GM23248 (cell line): ENCODE results near the gene DNAAF5. TPM values are rescaled to one million over a fixed set of nuclear protein-coding genes. Genes with fewer than 3 reads are reported as not detected.
A peak's percentile ranks its signal among the peaks of the same experiment; 100 is the strongest.

Experiments
- DNase-seq: peaks from one replicate; pipeline ENCODE4 v3.0.0-alpha.2; 2015
- H2AFZ ChIP-seq: fragments of 200-600 bp; sonication (generic); 2 replicates; pipeline ENCODE4 v1.6.1; 2016; ENCODE audit warnings: antibody characterized with exemption
- H3F3A ChIP-seq: fragments of 200-600 bp; sonication (generic); 2 replicates; pipeline ENCODE4 v1.6.1; 2016; ENCODE audit warnings: mild to moderate bottlenecking, antibody characterized with exemption, mixed run types; ENCODE audit not compliant: insufficient read depth
- H3K27ac ChIP-seq: fragments of 200-600 bp; sonication (generic); 2 replicates; pipeline ENCODE4 v1.5.1; 2016; ENCODE audit warnings: mild to moderate bottlenecking
- H3K27me3 ChIP-seq: fragments of 200-600 bp; sonication (generic); replicated peaks from 2 replicates; pipeline ENCODE4 v1.6.1; 2016; ENCODE audit warnings: mild to moderate bottlenecking; ENCODE audit not compliant: insufficient read depth
- H3K36me3 ChIP-seq: fragments of 200-600 bp; sonication (generic); 2 replicates; pipeline ENCODE4 v1.6.1; 2016; ENCODE audit warnings: low read depth, mild to moderate bottlenecking
- H3K4me1 ChIP-seq: fragments of 200-600 bp; sonication (generic); 2 replicates; pipeline ENCODE4 v1.6.1; 2016; ENCODE audit warnings: mild to moderate bottlenecking; ENCODE audit not compliant: insufficient read depth
- H3K4me2 ChIP-seq: fragments of 200-600 bp; sonication (generic); one replicate; pipeline ENCODE4 v1.6.1; 2016; ENCODE audit warnings: mild to moderate bottlenecking; ENCODE audit not compliant: unreplicated experiment
- H3K4me3 ChIP-seq: fragments of 200-600 bp; sonication (generic); 2 replicates; pipeline ENCODE4 v1.5.1; 2016; ENCODE audit warnings: mild to moderate bottlenecking
- H3K79me2 ChIP-seq: fragments of 200-600 bp; sonication (generic); 2 replicates; pipeline ENCODE4 v1.6.1; 2016; ENCODE audit warnings: mild to moderate bottlenecking; ENCODE audit not compliant: insufficient read depth
- H3K9ac ChIP-seq: fragments of 200-600 bp; sonication (generic); 2 replicates; pipeline ENCODE4 v1.6.1; 2016; ENCODE audit warnings: mild to moderate bottlenecking
- H3K9me2 ChIP-seq: fragments of 200-600 bp; sonication (generic); 2 replicates; pipeline ENCODE4 v1.6.1; 2016; ENCODE audit warnings: mixed run types, mild to moderate bottlenecking, moderate library complexity; ENCODE audit not compliant: insufficient read depth
- H3K9me3 ChIP-seq: fragments of 200-600 bp; sonication (generic); one replicate; pipeline ENCODE4 v1.6.1; 2017; ENCODE audit warnings: low read depth
- H4K20me1 ChIP-seq: fragments of 200-600 bp; sonication (generic); 2 replicates; pipeline ENCODE4 v1.6.0; 2016; ENCODE audit not compliant: insufficient read depth
- EZH2 ChIP-seq: fragments of 200-600 bp; sonication (generic); IDR thresholded peaks from 2 replicates; pipeline ENCODE4 v1.6.1; 2018; ENCODE audit warnings: antibody characterized with exemption, mild to moderate bottlenecking; ENCODE audit not compliant: insufficient read depth, poor library complexity, severe bottlenecking
- EZH2phosphoT487 ChIP-seq: fragments of 200-600 bp; sonication (generic); IDR thresholded peaks from 2 replicates; pipeline ENCODE4 v1.6.1; 2018; ENCODE audit warnings: antibody characterized with exemption, moderate library complexity, mild to moderate bottlenecking, low read depth; ENCODE audit not compliant: insufficient read depth
- WGBS, 2 experiments: methylation state at CpG; one replicate each; pipeline ENCODE4 v1.1.6; 2015 to 2017; ENCODE audit warnings: low lambda C conversion rate in 2 of 2, low coverage in 1 of 2; ENCODE audit errors: missing lambda C conversion rate in 2 of 2; 5-methylcytosine and 5-hydroxymethylcytosine counted together
- in situ Hi-C: fragments of 300-500 bp; cut with MboI; formaldehyde crosslinking; loops from 2 replicates; pipeline ENCODE4 v1.15.0; 2020
- polyA plus RNA-seq: library from polyadenylated mRNA; unstranded; fragments of >200 nt; fragmentation: Nextera tagmentation; extraction: Ambion mirVana; gene quantifications from 2 replicates; pipeline ENCODE4 v1.2.1, GENCODE V29; 2016
- total RNA-seq: library from RNA; depleted of rRNA; stranded (reverse); fragments of >200 nt; shearing (Covaris generic); gene quantifications from 2 replicates; pipeline ENCODE4 v1.2.3, GENCODE V29; 2014; rRNA removed

Gene DNAAF5
- total RNA-seq (33.6 and 35.7 TPM in 2 replicates), polyA plus RNA-seq (5.5 and 5.7 TPM in 2 replicates)

- Histone ChIP-seq H4K20me1 (no peaks in the 10 kb centered on the region), H3K4me3 (peak within 1 kb of the TSS; percentile 70), H2AFZ (peak within 1 kb of the TSS; percentile 80), H3F3A (0 out of 2 replicates have a peak, but pooled peaks cover 4% of the 10 kb centered on the region), H3K27ac (no peak within 1 kb of the TSS), H3K79me2 (peaks cover 12% of the 10 kb centered on the region), H3K4me1 (0 out of 2 replicates have a peak, but pooled peaks cover 4% of the 10 kb centered on the region), H3K9me3 (no peaks in the 10 kb centered on the region), H3K36me3 (no peaks in the 10 kb centered on the region), H3K9ac (peak within 1 kb of the TSS; percentile 68), H3K9me2 (no peaks in the 10 kb centered on the region), H3K27me3 (no peaks in the 10 kb centered on the region), H3K4me2 (peak within 1 kb of the TSS; percentile 81)
- in situ Hi-C loops = no loop called here
- peak; percentile 94 for DNase-seq
- WGBS, 2 experiments = 7 to 9% methylated on average over 54 to 55 of the region's 56 CpGs
- no peak for TF ChIP-seq EZH2
- TF ChIP-seq EZH2phosphoT487 = no peak
Observed at GRCh38 chr7:726084-726853, at the start of gene DNAAF5. DNAAF5 (plus strand) TSS chr7:726699; CDS start chr7:726721, 22 bp downstream.

GRCh38 chr7:676972-677385 lies 49.5 kb upstream of the DNAAF5 start:
- TF ChIP-seq EZH2phosphoT487 (no peak), EZH2 (no peak)
- H3K79me2 ChIP-seq = no peaks in the 10 kb centered on the region
- H3K9me2 ChIP-seq = no peaks in the 10 kb centered on the region
- no peaks in the 10 kb centered on the region for H3K36me3 ChIP-seq
- no peaks in the 10 kb centered on the region for H3F3A ChIP-seq
- H3K27me3 ChIP-seq = no peaks in the 10 kb centered on the region
- H3K4me3 ChIP-seq = no peak overlapping the region
- H3K9ac ChIP-seq = no peak overlapping the region
- H3K4me2 ChIP-seq = no peak overlapping the region
- H3K9me3 ChIP-seq = no peaks in the 10 kb centered on the region
- 97 to 98% methylated on average over 15 to 23 of the region's 23 CpGs for WGBS, 2 experiments
- no peak overlapping the region for H2AFZ ChIP-seq
- no peaks in the 10 kb centered on the region for H4K20me1 ChIP-seq
- no peaks in the 10 kb centered on the region for H3K4me1 ChIP-seq
- DNase-seq = no peak
- in situ Hi-C loops = no loop called here
- no peak overlapping the region for H3K27ac ChIP-seq

DNA sequence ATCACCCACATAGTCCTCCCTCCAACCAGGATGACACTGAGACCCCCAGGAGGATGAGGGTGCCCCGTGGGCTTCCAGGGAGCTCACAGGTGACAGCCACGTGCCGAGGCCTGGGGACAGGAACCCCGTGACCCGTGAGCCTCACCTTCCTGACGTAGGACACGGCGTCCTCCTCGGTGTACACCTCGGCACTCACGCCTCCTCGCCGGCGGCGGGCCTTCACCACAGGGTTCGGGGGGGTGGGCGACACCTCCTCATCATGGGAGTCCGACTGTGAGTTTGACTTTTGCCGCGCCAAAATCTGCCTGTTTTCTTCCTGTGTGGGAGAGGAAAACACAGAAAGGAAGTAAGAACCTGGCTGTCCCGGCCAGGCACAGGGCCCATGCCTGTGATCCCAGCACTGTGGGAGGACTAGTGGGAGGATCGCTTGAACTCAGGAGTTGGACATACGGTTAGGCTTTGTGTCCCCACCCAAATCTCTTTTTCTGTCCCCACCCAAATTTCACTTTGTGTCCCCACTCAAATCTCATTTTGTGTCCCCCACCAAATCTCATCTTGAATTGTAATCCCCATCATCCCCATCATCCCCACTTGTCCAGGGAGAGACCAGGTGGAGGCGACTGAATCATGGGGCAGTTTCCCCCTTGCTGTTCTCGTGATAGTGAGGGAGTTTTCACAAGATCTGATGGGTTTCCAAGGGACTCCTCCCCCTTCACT lies 45.9 kb upstream of the DNAAF5 start:
- in situ Hi-C loops = no loop called here
- H3K4me1 ChIP-seq = no peaks in the 10 kb centered on the region
- no peaks in the 10 kb centered on the region for H3K9me2 ChIP-seq
- H3K27ac ChIP-seq = no peak overlapping the region
- H3K4me3 ChIP-seq = no peak overlapping the region
- no peak overlapping the region for H2AFZ ChIP-seq
- no peaks in the 10 kb centered on the region for H3K27me3 ChIP-seq
- no peak overlapping the region for H3K9ac ChIP-seq
- H4K20me1 ChIP-seq = no peaks in the 10 kb centered on the region
- TF ChIP-seq EZH2 = no peak
- no peak for TF ChIP-seq EZH2phosphoT487
- no peaks in the 10 kb centered on the region for H3K36me3 ChIP-seq
- WGBS, 2 experiments = 93 to 94% methylated on average over 17 to 25 of the region's 25 CpGs
- no peaks in the 10 kb centered on the region for H3K79me2 ChIP-seq
- no peaks in the 10 kb centered on the region for H3K9me3 ChIP-seq
- DNase-seq = no peak
- no peaks in the 10 kb centered on the region for H3F3A ChIP-seq
- H3K4me2 ChIP-seq = no peak overlapping the region

DNA sequence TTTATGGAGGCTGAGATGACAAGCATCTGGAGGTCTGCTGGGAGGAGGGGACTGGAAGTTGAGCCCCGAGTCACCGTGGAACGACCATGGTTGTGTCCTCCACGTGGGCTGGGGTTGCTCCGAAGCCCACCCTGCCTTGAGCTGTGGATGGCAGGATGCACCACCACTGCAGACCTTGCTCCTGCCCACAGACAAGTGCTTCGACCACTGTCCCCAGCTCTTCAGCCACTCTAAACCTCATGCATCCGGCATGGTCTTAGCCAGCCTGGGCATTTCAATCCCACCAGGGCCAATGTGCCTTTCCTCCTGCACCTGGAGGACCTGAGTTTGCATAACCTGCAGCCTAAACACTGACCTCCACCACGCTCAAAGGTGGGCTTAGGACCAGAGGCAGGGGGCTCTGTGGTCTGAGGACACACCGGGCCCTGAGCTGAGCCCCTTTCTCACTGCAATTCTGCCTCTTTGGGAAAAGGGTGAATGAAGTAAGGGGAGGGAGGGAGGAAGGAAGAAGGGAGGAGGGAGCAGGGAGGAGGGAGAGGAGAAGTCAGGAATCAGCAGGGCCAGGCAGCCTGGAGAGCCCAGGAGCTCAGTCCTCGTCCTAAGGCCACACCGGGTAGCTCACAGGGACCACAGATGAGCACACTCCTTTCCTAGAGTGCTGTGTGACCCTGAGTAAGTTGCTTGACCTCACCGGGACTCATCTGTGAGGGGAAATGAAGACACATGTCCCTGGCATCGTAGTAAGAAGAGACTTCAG lies 44.8 kb upstream of the DNAAF5 start:
- in situ Hi-C loops = no loop called here
- TF ChIP-seq EZH2 (no peak), EZH2phosphoT487 (no peak)
- Histone ChIP-seq H3K79me2 (no peaks in the 10 kb centered on the region), H3K27ac (no peak overlapping the region), H3K4me3 (no peak overlapping the region), H3K4me2 (no peak overlapping the region), H3K27me3 (no peaks in the 10 kb centered on the region), H3K9ac (no peak overlapping the region), H2AFZ (no peak overlapping the region), H3K36me3 (no peaks in the 10 kb centered on the region), H4K20me1 (no peaks in the 10 kb centered on the region), H3K9me2 (no peaks in the 10 kb centered on the region), H3K9me3 (no peaks in the 10 kb centered on the region), H3K4me1 (no peaks in the 10 kb centered on the region), H3F3A (no peaks in the 10 kb centered on the region)
- DNase-seq = no peak
- 88% methylated on average over 13 of the region's 13 CpGs for WGBS, 2 experiments
